Large intestine (tissue), 3 donors: ENCODE results near the gene RPP40. TPM values are rescaled to one million over a fixed set of nuclear protein-coding genes. Genes with fewer than 3 reads are reported as not detected.
"Not testable (repeated sequence)": the region's sequence is repeated elsewhere in the genome, so short reads cannot be mapped to it uniquely, and the experiment has no call there.

Experiments
- DNase-seq, 2 donors: peaks; one replicate each; pipeline versions ENCODE4 v3.0.0 to v3.0.0-alpha.2; 2013
- H3K27ac ChIP-seq: one replicate; pipeline ENCODE4 v1.5.1; 2013; ENCODE audit warnings: low read length
- H3K27me3 ChIP-seq: 2 replicates; pipeline ENCODE4 v1.6.1; 2013; ENCODE audit warnings: low read length; ENCODE audit not compliant: control insufficient read depth, insufficient read depth
- H3K36me3 ChIP-seq: 2 replicates; pipeline ENCODE4 v1.6.1; 2013; ENCODE audit warnings: low read length; ENCODE audit not compliant: control insufficient read depth, insufficient read depth
- H3K4me1 ChIP-seq: one replicate; pipeline ENCODE4 v1.6.1; 2013; ENCODE audit warnings: low read length; ENCODE audit not compliant: control insufficient read depth, insufficient read depth
- H3K4me3 ChIP-seq: one replicate; pipeline ENCODE4 v1.5.1; 2013; ENCODE audit warnings: low read length
- H3K9me3 ChIP-seq: one replicate; pipeline ENCODE4 v1.6.1; 2013; ENCODE audit warnings: mild to moderate bottlenecking, low read depth, low read length, moderate library complexity; ENCODE audit not compliant: control insufficient read depth
- WGBS: methylation state at CpG from one replicate; pipeline ENCODE4 v1.1.5; 2013; ENCODE audit warnings: low lambda C conversion rate; ENCODE audit not compliant: insufficient coverage; 5-methylcytosine and 5-hydroxymethylcytosine counted together
- polyA plus RNA-seq: library from polyadenylated mRNA; unstranded; fragments of 120-200 nt; gene quantifications from one replicate; pipeline ENCODE4 v1.2.1, GENCODE V29; 2013

RPP40 gene
- polyA plus RNA-seq, 1 donor: 12.2 TPM

- H3K27ac ChIP-seq: no peak overlapping the region
- H3K36me3 ChIP-seq: no peaks in the 10 kb centered on the region
- WGBS: 68% methylated on average over 4 of the region's 7 CpGs
- no peaks in the 10 kb centered on the region for H3K4me1 ChIP-seq
- H3K27me3 ChIP-seq: no peaks in the 10 kb centered on the region
- no peak for DNase-seq
- no peak overlapping the region for H3K4me3 ChIP-seq
- no peaks in the 10 kb centered on the region for H3K9me3 ChIP-seq
Measured at GRCh38 chr6:5034736-5035135, 30.9 kb upstream of the RPP40 start.

DNA sequence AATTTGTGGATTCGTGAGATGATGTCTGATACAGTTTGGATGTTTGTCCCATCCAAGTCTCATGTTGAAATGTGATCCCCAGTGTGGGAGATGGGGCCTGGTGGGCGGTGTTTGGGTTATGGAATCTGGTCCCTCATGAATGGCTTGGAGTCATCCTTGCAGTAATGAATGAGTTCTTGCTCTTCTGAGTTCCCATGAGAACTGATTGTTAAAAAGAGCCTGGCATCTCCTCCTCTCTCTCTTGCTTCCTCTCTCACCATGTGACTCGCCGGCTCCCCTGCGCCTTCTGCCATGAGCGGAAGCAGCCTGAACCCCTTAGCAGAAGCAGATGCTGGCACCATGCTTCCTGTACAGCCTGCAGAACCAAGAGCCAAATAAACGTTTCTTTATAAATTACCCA is 30.5 kb upstream of the RPP40 start:
- Histone ChIP-seq H3K27ac (no peak overlapping the region), H3K27me3 (no peaks in the 10 kb centered on the region), H3K4me3 (no peak overlapping the region), H3K4me1 (no peaks in the 10 kb centered on the region), H3K9me3 (no peaks in the 10 kb centered on the region), H3K36me3 (no peaks in the 10 kb centered on the region)
- WGBS: no CpG with 5 or more reads among the region's 7 CpGs
- DNase-seq: no peak

DNA sequence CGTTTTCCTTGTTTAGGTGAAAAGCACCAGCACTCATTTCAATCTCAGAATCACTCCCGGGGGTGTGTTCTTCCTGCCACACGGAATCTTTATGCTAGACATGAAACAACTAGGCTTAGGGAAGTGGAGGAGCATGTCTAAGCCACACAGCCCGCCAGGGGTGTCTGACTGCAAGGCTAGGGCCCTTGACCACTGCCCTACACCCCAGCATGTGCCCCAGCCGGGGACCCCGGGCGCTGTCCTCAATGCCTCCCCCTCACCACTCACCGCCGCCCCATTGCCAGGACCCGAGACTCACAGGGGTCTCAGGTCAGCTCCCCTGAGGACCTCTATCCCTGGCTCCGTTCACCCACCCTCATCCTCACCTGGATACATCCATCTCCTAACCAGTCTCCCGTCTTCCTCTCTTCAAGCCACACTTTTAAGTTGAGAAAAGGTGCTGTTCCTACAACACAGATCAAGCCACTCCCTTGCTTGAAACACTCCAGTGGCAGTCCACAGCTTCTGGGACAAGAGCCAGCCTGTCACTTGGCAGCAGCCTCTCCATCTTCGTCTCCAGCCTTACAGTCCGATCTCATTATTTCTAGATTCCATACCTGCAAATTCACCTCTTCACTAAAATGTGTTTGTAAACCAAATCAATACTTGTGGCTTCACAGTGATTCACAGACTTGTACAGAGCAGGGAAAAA is 29.5 kb upstream of the RPP40 start:
- not testable (repeated sequence) for H3K27me3 ChIP-seq, H3K4me3 ChIP-seq, H3K9me3 ChIP-seq, H3K4me1 ChIP-seq, DNase-seq, H3K27ac ChIP-seq, H3K36me3 ChIP-seq
- WGBS: no CpG with 5 or more reads among the region's 14 CpGs

DNA sequence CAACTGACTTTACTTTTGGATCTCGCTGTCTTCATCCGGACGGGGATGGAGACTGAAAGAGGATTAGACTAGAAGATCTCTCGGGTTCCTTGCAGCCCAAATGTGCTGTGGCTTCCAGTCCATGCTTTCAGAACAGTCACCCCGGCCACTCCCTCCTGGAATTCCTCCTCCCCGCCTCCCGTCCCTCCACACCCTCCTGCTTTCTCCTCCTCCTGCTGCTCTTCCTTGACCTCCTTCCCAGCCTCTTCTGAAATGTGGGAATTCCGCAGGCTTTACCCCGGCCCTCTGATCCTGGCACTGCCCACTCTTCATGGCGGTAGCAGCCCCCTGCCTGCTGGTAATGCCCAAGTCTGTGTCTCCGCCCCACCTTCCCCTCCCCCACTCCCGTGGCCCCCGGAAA is 28.9 kb upstream of the RPP40 start:
- H3K27ac ChIP-seq, H3K27me3 ChIP-seq, H3K4me1 ChIP-seq, H3K9me3 ChIP-seq, H3K4me3 ChIP-seq, H3K36me3 ChIP-seq: not testable (repeated sequence)
- peak in 1 of 2 donors; percentile 8 for DNase-seq
- WGBS: no CpG with 5 or more reads among the region's 13 CpGs

- no peaks in the 10 kb centered on the region for H3K27me3 ChIP-seq
- H3K4me1 ChIP-seq: no peaks in the 10 kb centered on the region
- no CpG with 5 or more reads among the region's 6 CpGs for WGBS
- H3K9me3 ChIP-seq: no peaks in the 10 kb centered on the region
- H3K4me3 ChIP-seq: no peak overlapping the region
- H3K27ac ChIP-seq: no peak overlapping the region
- H3K36me3 ChIP-seq: no peaks in the 10 kb centered on the region
- no peak for DNase-seq
Measured at GRCh38 chr6:5031150-5031549, 27.3 kb upstream of the RPP40 start.

GRCh38 chr6:5030596-5031136 is 26.8 kb upstream of the RPP40 start:
- Histone ChIP-seq H3K27me3 (no peaks in the 10 kb centered on the region), H3K9me3 (no peaks in the 10 kb centered on the region), H3K4me1 (no peaks in the 10 kb centered on the region), H3K4me3 (no peak overlapping the region), H3K27ac (no peak overlapping the region), H3K36me3 (no peaks in the 10 kb centered on the region)
- peak; percentile 83 to 84 for DNase-seq
- WGBS: no CpG with 5 or more reads among the region's 13 CpGs

- no peaks in the 10 kb centered on the region for H3K36me3 ChIP-seq
- DNase-seq: no peak
- no peak overlapping the region for H3K27ac ChIP-seq
- H3K9me3 ChIP-seq: no peaks in the 10 kb centered on the region
- no peak overlapping the region for H3K4me3 ChIP-seq
- no peaks in the 10 kb centered on the region for H3K4me1 ChIP-seq
- 100% methylated on average over 5 of the region's 5 CpGs for WGBS
- no peaks in the 10 kb centered on the region for H3K27me3 ChIP-seq
Measured at GRCh38 chr6:5029609-5030008, 25.8 kb upstream of the RPP40 start.

DNA sequence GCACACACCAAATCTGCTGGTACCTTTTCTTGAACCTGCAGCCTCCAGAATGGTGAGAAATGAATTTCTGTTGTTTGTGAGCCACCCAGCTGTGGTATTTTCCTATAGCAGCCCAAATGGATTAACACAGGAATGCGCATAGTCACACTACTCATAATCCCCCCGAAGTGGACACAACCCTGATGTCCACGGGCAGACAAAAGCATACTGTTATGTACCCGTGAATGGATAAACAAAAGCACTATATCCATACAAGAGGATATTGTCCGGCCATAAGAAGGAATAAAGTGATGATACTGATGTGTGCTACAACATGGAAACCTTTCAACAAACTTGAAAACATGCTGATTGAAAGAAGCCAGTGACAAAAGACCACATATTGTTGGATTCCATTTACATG is 25.1 kb upstream of the RPP40 start:
- Histone ChIP-seq H3K27me3 (no peaks in the 10 kb centered on the region), H3K4me3 (no peak overlapping the region), H3K27ac (no peak overlapping the region), H3K4me1 (no peaks in the 10 kb centered on the region), H3K9me3 (no peaks in the 10 kb centered on the region), H3K36me3 (no peaks in the 10 kb centered on the region)
- no peak for DNase-seq
- WGBS: 100% methylated on average over 1 of the region's 5 CpGs

GRCh38 chr6:5028301-5028700 is 24.5 kb upstream of the RPP40 start:
- H3K9me3 ChIP-seq: no peaks in the 10 kb centered on the region
- no peaks in the 10 kb centered on the region for H3K4me1 ChIP-seq
- no CpG with 5 or more reads among the region's 7 CpGs for WGBS
- no peaks in the 10 kb centered on the region for H3K27me3 ChIP-seq
- H3K36me3 ChIP-seq: no peaks in the 10 kb centered on the region
- no peak for DNase-seq
- no peak overlapping the region for H3K4me3 ChIP-seq
- no peak overlapping the region for H3K27ac ChIP-seq

DNA sequence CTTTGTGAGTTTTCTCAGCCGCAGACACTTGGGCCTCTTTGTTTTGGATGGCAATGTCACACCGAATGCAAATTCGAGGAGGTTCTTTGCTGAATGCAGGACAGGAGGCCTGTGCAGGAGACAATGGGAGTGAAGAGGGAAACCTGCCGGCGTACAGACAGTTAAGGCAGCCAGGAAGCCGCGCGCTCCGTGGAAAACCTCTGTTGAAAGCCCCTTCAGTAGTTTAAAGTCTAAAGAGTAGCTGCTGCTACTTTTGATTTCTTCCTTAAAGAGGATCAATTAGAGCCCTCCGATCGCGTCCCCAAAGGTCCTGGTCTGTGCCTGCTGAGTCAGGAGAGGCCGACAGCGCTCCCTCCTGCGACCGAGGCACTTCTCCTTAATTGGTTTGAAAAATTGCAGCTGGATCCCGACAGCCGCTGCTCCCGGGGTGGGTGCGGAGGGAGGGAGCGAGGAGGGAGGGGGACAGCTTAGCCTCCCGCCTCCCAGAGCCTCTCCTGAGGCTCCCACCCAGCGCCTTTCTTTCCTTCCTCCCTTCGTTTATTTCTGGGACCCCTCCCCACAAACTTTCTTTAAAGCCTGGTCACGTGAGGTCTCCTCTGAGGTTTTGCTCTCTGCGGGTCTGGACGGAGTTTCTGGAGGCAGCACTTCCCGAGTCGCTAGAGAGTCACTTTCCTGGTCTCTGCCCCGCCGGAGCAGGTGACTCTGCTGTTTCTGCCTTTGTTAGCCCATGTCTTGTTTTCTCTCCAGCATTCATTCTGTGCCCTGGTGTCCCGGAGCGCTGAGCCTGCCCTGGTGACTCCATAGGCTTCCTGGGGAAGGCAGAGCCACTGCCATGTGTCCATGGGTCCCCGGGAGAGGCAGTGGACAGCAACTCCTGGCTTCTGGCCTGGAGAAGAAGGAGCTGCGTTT is 22.3 kb upstream of the RPP40 start:
- no peaks in the 10 kb centered on the region for H3K36me3 ChIP-seq
- H3K27me3 ChIP-seq: no peaks in the 10 kb centered on the region
- peak; percentile 39 to 77 for DNase-seq
- H3K4me1 ChIP-seq: no peaks in the 10 kb centered on the region
- H3K27ac ChIP-seq: peak overlapping the region; percentile 0
- H3K9me3 ChIP-seq: no peaks in the 10 kb centered on the region
- H3K4me3 ChIP-seq: peak overlapping the region; percentile 35
- WGBS: 0% methylated on average over 1 of the region's 35 CpGs
